ENCODE results near the gene PNPLA5.

Gene PNPLA5

DNA sequence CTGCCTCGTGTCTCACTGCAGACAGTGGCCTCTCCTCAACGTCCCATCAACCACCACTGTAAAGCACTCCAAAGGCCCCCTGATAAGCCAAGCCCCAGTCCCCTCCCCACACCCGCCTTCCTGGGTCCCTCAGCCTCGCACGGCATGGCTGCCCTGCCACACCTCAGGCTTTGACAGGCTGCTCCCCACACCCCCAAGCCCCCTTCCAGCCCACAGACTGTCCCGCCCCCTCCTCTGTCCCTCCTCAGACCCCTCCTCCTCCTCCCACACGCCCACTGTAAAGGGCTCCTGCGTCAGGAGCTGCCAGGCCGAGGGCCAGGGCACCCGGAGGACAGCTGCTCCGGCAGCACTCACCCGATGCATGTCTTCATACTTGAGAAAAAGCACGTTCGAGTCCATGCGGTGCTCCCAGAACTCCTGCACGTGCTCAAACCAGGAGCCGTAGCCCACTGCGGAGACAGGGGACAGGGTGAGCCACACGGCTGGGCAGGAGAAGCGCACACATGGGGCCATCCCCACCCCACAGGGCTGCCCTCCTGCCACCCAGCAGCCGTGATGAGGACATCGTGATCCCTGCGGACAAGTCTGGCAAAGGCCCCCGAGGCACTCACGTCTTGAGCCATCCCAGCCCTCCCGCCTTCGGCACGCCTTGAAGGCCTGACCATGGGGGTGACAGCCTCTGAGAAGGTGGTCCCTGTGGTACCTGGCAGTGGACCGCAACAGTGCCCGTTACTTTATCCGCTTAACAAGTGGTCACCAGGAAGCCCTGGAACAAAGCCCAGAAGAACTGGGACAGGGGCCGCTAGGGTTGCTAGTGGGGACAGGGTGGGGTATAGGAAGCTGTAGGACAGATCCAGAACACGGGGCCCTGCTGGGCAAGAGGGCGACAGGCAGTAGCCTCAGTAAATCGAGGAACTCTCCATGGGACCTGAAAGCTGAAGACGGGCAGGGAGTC lies 58.2 kb downstream of the PNPLA5 start:
- no peaks in the 10 kb centered on the region for H3K36me3 Mint-ChIP-seq (ENCODE audit: low read depth)
- no peaks in the 10 kb centered on the region for H3K9me3 Mint-ChIP-seq
- H3K27ac Mint-ChIP-seq: no peak overlapping the region
- peaks cover 7% of the 10 kb centered on the region for H3K27me3 Mint-ChIP-seq (ENCODE audit: low read depth)
- no peak overlapping the region for H3K4me3 Mint-ChIP-seq
- no peaks in the 10 kb centered on the region for H3K4me1 Mint-ChIP-seq (ENCODE audit: low read depth)

DNA sequence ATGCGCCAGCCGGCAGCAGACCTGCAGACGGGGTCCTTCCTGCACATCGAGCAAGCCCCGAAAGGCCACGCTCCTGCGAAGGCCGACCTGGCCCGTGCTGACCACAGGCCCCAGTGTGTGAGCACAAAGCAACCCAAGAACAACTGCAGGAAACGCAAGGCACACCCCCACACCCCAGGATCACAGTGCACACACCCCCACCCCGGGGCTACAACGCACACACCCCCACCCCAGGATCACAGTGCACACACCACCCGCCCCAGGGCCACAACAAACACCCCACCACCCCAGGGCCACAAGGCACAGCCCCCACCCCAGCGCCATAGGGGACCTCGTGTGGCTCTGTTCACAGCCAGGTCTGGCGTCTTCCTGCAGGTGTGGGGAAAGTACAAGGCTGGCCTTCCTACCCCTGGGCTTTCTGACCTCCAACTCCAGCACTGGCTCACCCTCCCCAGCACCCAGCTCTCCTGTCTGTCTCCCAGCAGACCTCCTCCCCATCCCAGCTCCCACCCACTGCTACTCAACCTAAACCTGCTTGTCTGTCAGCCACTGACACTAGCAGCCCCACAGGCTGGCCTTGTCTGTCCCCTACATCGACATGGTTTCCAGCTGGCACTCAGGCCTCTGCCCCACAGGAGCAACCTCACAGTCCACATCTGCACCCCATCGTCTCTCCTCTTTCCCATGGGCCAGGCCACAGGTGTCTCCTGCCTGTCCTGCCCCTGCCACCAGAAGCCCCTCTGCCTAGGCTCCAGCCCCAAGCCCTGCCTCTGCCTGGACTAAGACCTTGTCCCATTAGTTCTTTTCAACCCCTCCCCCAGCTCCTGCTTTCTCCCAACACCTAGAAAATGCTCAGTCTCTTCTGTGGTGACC lies 59.2 kb downstream of the PNPLA5 start:
- Mint-ChIP-seq H3K36me3 (ENCODE audit: low read depth) (no peaks in the 10 kb centered on the region), H3K27me3 (ENCODE audit: low read depth) (peaks cover 7% of the 10 kb centered on the region), H3K27ac (no peak overlapping the region), H3K4me3 (no peak overlapping the region), H3K4me1 (ENCODE audit: low read depth) (no peaks in the 10 kb centered on the region), H3K9me3 (no peaks in the 10 kb centered on the region)

DNA sequence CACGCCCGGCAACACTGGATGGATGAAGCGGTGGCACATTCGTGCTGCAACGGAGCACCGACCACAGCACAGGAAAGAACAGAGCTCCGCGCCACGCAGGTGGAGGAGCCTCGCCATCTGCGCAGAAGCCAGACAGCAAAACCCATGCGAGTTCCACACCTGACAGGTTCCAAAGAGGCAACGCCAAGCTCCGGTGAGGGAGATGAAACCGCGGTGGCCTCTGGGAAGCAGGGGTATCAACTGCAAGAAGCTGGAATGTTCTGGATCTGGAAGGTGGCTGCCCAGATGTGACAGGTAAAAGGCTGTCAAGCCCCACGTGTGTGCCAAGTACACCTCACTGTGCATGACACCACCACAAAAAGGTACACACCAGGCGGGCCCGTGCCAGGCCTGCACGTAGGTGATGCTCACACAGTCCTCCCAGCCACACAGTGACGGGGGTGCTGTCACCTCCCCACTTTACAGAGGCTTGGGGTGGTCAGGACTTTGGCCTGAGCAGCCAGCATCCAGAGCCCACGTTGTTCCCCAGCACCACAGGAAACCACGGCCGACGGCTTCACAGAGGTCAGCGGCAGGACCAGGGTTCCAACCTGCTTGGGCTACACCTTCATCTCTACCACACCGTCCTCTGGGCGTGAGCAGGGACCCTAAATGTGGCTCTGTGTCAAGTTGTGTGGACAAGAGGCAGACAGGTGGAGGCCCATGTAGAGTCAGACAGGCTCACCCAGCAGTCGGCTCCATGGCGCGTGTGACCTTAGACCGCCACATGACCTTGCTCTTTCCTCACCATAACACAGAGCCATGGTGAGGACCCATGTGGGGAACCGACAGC lies 60.0 kb downstream of the PNPLA5 start:
- no peak overlapping the region for H3K27ac Mint-ChIP-seq
- no peaks in the 10 kb centered on the region for H3K36me3 Mint-ChIP-seq (ENCODE audit: low read depth)
- H3K4me3 Mint-ChIP-seq: no peak overlapping the region
- no peaks in the 10 kb centered on the region for H3K4me1 Mint-ChIP-seq (ENCODE audit: low read depth)
- H3K9me3 Mint-ChIP-seq: no peaks in the 10 kb centered on the region
- peaks cover 7% of the 10 kb centered on the region for H3K27me3 Mint-ChIP-seq (ENCODE audit: low read depth)

- no peaks in the 10 kb centered on the region for H3K36me3 Mint-ChIP-seq (ENCODE audit: low read depth)
- H3K27ac Mint-ChIP-seq: no peak overlapping the region
- peaks cover 7% of the 10 kb centered on the region for H3K27me3 Mint-ChIP-seq (ENCODE audit: low read depth)
- no peaks in the 10 kb centered on the region for H3K9me3 Mint-ChIP-seq
- H3K4me1 Mint-ChIP-seq (ENCODE audit: low read depth): no peaks in the 10 kb centered on the region
- H3K4me3 Mint-ChIP-seq: no peak overlapping the region
Measured at GRCh38 chr22:43830931-43831560, 60.8 kb downstream of the PNPLA5 start.

GRCh38 chr22:43829904-43830851 lies 61.6 kb downstream of the PNPLA5 start:
- Mint-ChIP-seq H3K4me3 (no peak overlapping the region), H3K27ac (no peak overlapping the region), H3K27me3 (ENCODE audit: low read depth) (peaks cover under 1% of the 10 kb centered on the region), H3K36me3 (ENCODE audit: low read depth) (no peaks in the 10 kb centered on the region), H3K4me1 (ENCODE audit: low read depth) (no peaks in the 10 kb centered on the region), H3K9me3 (no peaks in the 10 kb centered on the region)

Data from T-helper 1 cell treated with Interleukin-12 subunit alpha and Interleukin-12 subunit beta and Interleukin-4 antibody, amounts not matched to agents 30 μg/mL and 1 μg/mL, for 36 hours (primary cell).